Measurements from ENCODE around the gene COMMD9. TPM values are rescaled to one million over a fixed set of nuclear protein-coding genes. Genes with fewer than 3 reads are reported as not detected.
A peak's percentile ranks its signal among the peaks of the same experiment; 100 is the strongest.

The COMMD9 gene
- total and polyA plus RNA-seq, 2 experiments from 2014 or later = 22.4 to 44.1 TPM

GRCh38 chr11:36306888-36307287 is 17.7 kb upstream of the COMMD9 start:
- Histone ChIP-seq H4K20me1 (replicated peaks; ENCODE audit: insufficient read depth) (no peaks in the 10 kb centered on the region), H3K27me3 (ENCODE audit: insufficient read depth) (no peaks in the 10 kb centered on the region), H3K4me1 (ENCODE audit: insufficient read depth) (no peaks in the 10 kb centered on the region), H3K4me3 (no peak overlapping the region), H3K79me2 (replicated peaks; ENCODE audit: insufficient read depth) (no peaks in the 10 kb centered on the region), H3F3A (replicated peaks; ENCODE audit: low read depth) (no peaks in the 10 kb centered on the region), H3K4me2 (no peak overlapping the region), H3K36me3 (ENCODE audit: insufficient read depth) (no peaks in the 10 kb centered on the region), H3K27ac (ENCODE audit: low read depth) (no peak overlapping the region), H3K9me2 (ENCODE audit: insufficient read depth) (no peaks in the 10 kb centered on the region), H2AFZ (no peak overlapping the region)
- peak; percentile 45 to 47 for TF ChIP-seq CTCF (conservative IDR thresholded peaks at IDR 0.05; ENCODE audit: low read depth in 2 of 2)
- no peak for TF ChIP-seq ZNF331 (CRISPR knock-in tag; IDR thresholded peaks at IDR 0.05; ENCODE audit: low read depth)
- TF ChIP-seq ZNF114 (CRISPR knock-in tag; IDR thresholded peaks at IDR 0.05) = no peak
- peak; percentile 65 for DNase-seq (ENCODE audit: low spot score)
- H3K4me3 Mint-ChIP-seq = no peak overlapping the region
- H3K27ac Mint-ChIP-seq = no peak overlapping the region
- no peaks in the 10 kb centered on the region for H3K4me1 Mint-ChIP-seq
- peaks cover 3% of the 10 kb centered on the region; the same call in 1 of the 3 replicates for H3K9me3 Mint-ChIP-seq
- H3K36me3 Mint-ChIP-seq (ENCODE audit: low read depth) = no peaks in the 10 kb centered on the region
- no peaks in the 10 kb centered on the region for H3K27me3 Mint-ChIP-seq (ENCODE audit: insufficient read depth, low read depth, poor library complexity)
- no peak for ATAC-seq

- Histone ChIP-seq H3K36me3 (ENCODE audit: insufficient read depth) (no peaks in the 10 kb centered on the region), H4K20me1 (replicated peaks; ENCODE audit: insufficient read depth) (no peaks in the 10 kb centered on the region), H3F3A (replicated peaks; ENCODE audit: low read depth) (no peaks in the 10 kb centered on the region), H2AFZ (no peak overlapping the region), H3K9me2 (ENCODE audit: insufficient read depth) (no peaks in the 10 kb centered on the region), H3K27ac (ENCODE audit: low read depth) (no peak overlapping the region), H3K4me3 (no peak overlapping the region), H3K27me3 (ENCODE audit: insufficient read depth) (no peaks in the 10 kb centered on the region), H3K4me2 (no peak overlapping the region), H3K79me2 (replicated peaks; ENCODE audit: insufficient read depth) (no peaks in the 10 kb centered on the region), H3K4me1 (ENCODE audit: insufficient read depth) (no peaks in the 10 kb centered on the region)
- Mint-ChIP-seq H3K9me3 (peaks cover 3% of the 10 kb centered on the region; the same call in 1 of the 3 replicates), H3K27me3 (ENCODE audit: insufficient read depth, low read depth, poor library complexity) (peaks cover 2% of the 10 kb centered on the region), H3K36me3 (ENCODE audit: low read depth) (no peaks in the 10 kb centered on the region), H3K4me1 (no peaks in the 10 kb centered on the region), H3K4me3 (no peak overlapping the region), H3K27ac (no peak overlapping the region)
- DNase-seq (ENCODE audit: low spot score) (no peak), ATAC-seq (no peak)
- no peak for TF ChIP-seq ZNF462 (CRISPR knock-in tag; IDR thresholded peaks at IDR 0.05)
- TF ChIP-seq, protein P1, sequence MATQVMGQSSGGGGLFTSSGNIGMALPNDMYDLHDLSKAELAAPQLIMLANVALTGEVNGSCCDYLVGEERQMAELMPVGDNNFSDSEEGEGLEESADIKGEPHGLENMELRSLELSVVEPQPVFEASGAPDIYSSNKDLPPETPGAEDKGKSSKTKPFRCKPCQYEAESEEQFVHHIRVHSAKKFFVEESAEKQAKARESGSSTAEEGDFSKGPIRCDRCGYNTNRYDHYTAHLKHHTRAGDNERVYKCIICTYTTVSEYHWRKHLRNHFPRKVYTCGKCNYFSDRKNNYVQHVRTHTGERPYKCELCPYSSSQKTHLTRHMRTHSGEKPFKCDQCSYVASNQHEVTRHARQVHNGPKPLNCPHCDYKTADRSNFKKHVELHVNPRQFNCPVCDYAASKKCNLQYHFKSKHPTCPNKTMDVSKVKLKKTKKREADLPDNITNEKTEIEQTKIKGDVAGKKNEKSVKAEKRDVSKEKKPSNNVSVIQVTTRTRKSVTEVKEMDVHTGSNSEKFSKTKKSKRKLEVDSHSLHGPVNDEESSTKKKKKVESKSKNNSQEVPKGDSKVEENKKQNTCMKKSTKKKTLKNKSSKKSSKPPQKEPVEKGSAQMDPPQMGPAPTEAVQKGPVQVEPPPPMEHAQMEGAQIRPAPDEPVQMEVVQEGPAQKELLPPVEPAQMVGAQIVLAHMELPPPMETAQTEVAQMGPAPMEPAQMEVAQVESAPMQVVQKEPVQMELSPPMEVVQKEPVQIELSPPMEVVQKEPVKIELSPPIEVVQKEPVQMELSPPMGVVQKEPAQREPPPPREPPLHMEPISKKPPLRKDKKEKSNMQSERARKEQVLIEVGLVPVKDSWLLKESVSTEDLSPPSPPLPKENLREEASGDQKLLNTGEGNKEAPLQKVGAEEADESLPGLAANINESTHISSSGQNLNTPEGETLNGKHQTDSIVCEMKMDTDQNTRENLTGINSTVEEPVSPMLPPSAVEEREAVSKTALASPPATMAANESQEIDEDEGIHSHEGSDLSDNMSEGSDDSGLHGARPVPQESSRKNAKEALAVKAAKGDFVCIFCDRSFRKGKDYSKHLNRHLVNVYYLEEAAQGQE (IDR thresholded peaks at IDR 0.05; ENCODE audit: unreplicated experiment) = no peak
- no peak for TF ChIP-seq POLR2AphosphoS5 (IDR thresholded peaks at IDR 0.05; ENCODE audit: low read depth)
- TF ChIP-seq ZNF331 (CRISPR knock-in tag; IDR thresholded peaks at IDR 0.05; ENCODE audit: low read depth) = no peak
- no peak for TF ChIP-seq CREB1 (CRISPR knock-in tag; IDR thresholded peaks at IDR 0.05; ENCODE audit: low read depth)
- no peak for TF ChIP-seq CTCF (conservative IDR thresholded peaks at IDR 0.05; ENCODE audit: low read depth in 2 of 2)
Observed at GRCh38 chr11:36305047-36305446, 15.8 kb upstream of the COMMD9 start.

All from GM23338 (cell line).